ENCODE results near the gene MTHFD2L. TPM values are rescaled to one million over a fixed set of nuclear protein-coding genes. Genes with fewer than 3 reads are reported as not detected.
A peak's percentile ranks its signal among the peaks of the same experiment; 100 is the strongest.

MTHFD2L gene
- total and polyA plus RNA-seq, 9 of the 15 experiments (the other 6 are each of a cell fraction or from before 2014, with no cell fraction given) = 10.0 to 39.0 (median 26.0) TPM

- in situ Hi-C loops (cut with MboI) = no loop called here
- no peak overlapping the region for H2AFZ ChIP-seq (ENCODE audit: low read depth, low read length)
- DNase-seq (ENCODE audit: extremely low read depth in 1 of 4, low spot score in 3 of 4) = no peak
- no peak overlapping the region for H3K4me3 ChIP-seq
- no peak overlapping the region for H3K9ac ChIP-seq (ENCODE audit: insufficient read depth in 1 of 2, low read depth in 2 of 2, low read length in 2 of 2)
- no peaks in the 10 kb centered on the region for H3K27me3 ChIP-seq (ENCODE audit: control insufficient read depth in 2 of 2, insufficient read depth in 2 of 2, low read length in 2 of 2)
- WGBS (ENCODE audit: insufficient coverage, low coverage, missing lambda C conversion rate) = 49% methylated on average over 4 of the region's 4 CpGs
- H3K79me2 ChIP-seq (ENCODE audit: control insufficient read depth, insufficient read depth, low read length) = no peaks in the 10 kb centered on the region
- peak; percentile 31; the same call in 1 of the 3 replicates for ATAC-seq
- ChIA-PET POLR2A (interaction anchor here (1.6 kb wide), 1 partner anchor 14 kb away, joined by 3 read pairs; no protein-coding TSS in a partner anchor), CTCF (ENCODE audit: low intra/inter-chr PET ratio) (interaction anchor here (3.7 kb wide), 1 partner anchor 122 kb away, joined by 57 read pairs; no protein-coding TSS in a partner anchor)
- TF ChIP-seq HES1 (IDR thresholded peaks at IDR 0.05; ENCODE audit: low read depth) = no peak
- no peak for TF ChIP-seq E2F4 (CRISPR knock-in tag; IDR thresholded peaks at IDR 0.05; ENCODE audit: low read depth)
- H3K4me2 ChIP-seq (ENCODE audit: insufficient read depth, low read length) = no peak overlapping the region
- H3K9me1 ChIP-seq (ENCODE audit: control insufficient read depth, insufficient read depth, low read length) = no peaks in the 10 kb centered on the region
- H3K4me1 ChIP-seq (replicated peaks in 1 of 2; ENCODE audit: control insufficient read depth in 2 of 2, insufficient read depth in 2 of 2, low read length in 2 of 2) = no peaks in the 10 kb centered on the region
- H4K20me1 ChIP-seq (replicated peaks; ENCODE audit: control insufficient read depth, insufficient read depth, low read length) = no peaks in the 10 kb centered on the region
- no peaks in the 10 kb centered on the region for H3K9me3 ChIP-seq (replicated peaks; ENCODE audit: control insufficient read depth, insufficient read depth, low read depth, low read length)
- no peaks in the 10 kb centered on the region for H3K36me3 ChIP-seq (ENCODE audit: control insufficient read depth, insufficient read depth, low read length)
- no peak for FAIRE-seq
- intact Hi-C loops (cut with micrococcal nuclease) = no loop called here
- no peak overlapping the region for H3K27ac ChIP-seq (ENCODE audit: extremely low read depth, low read depth, low read length)
- no TSS peak for BruUV-seq (replicated peaks)
Measured at GRCh38 chr4:74190332-74190731, 32.4 kb downstream of the MTHFD2L start.

GRCh38 chr4:74190919-74191397, 33.0 kb downstream of the MTHFD2L start:
- Histone ChIP-seq H3K9me1 (ENCODE audit: control insufficient read depth, insufficient read depth, low read length) (no peaks in the 10 kb centered on the region), H3K4me2 (ENCODE audit: insufficient read depth, low read length) (no peak overlapping the region), H3K9ac (ENCODE audit: insufficient read depth in 1 of 2, low read depth in 2 of 2, low read length in 2 of 2) (no peak overlapping the region), H3K4me1 (replicated peaks in 1 of 2; ENCODE audit: control insufficient read depth in 2 of 2, insufficient read depth in 2 of 2, low read length in 2 of 2) (no peaks in the 10 kb centered on the region), H3K27me3 (ENCODE audit: control insufficient read depth in 2 of 2, insufficient read depth in 2 of 2, low read length in 2 of 2) (no peaks in the 10 kb centered on the region), H3K9me3 (replicated peaks; ENCODE audit: control insufficient read depth, insufficient read depth, low read depth, low read length) (no peaks in the 10 kb centered on the region), H4K20me1 (replicated peaks; ENCODE audit: control insufficient read depth, insufficient read depth, low read length) (no peaks in the 10 kb centered on the region), H3K36me3 (ENCODE audit: control insufficient read depth, insufficient read depth, low read length) (no peaks in the 10 kb centered on the region), H3K27ac (ENCODE audit: extremely low read depth, low read depth, low read length) (no peak overlapping the region), H3K79me2 (ENCODE audit: control insufficient read depth, insufficient read depth, low read length) (no peaks in the 10 kb centered on the region), H2AFZ (ENCODE audit: low read depth, low read length) (no peak overlapping the region), H3K4me3 (no peak overlapping the region)
- BruUV-seq (replicated peaks) = no TSS peak
- DNase-seq (ENCODE audit: extremely low read depth in 1 of 4, low spot score in 3 of 4) (no peak), FAIRE-seq (no peak), ATAC-seq (no peak)
- WGBS (ENCODE audit: insufficient coverage, low coverage, missing lambda C conversion rate) = 58% methylated on average over 4 of the region's 4 CpGs
- CTCF ChIA-PET (ENCODE audit: low intra/inter-chr PET ratio) = interaction anchor here (3.7 kb wide), 1 partner anchor 121 kb away, joined by 57 read pairs; no protein-coding TSS in a partner anchor
- in situ Hi-C loops (cut with MboI) (no loop called here), intact Hi-C loops (cut with micrococcal nuclease) (no loop called here)
- POLR2A ChIA-PET = no interaction called here
- TF ChIP-seq CBFA2T2 (conservative IDR thresholded peaks at IDR 0.05) = no peak
- TF ChIP-seq PHF8 (IDR thresholded peaks at IDR 0.05; ENCODE audit: borderline replicate concordance, low read length) = no peak
- TF ChIP-seq ZNF75A (CRISPR knock-in tag; IDR thresholded peaks at IDR 0.05) = no peak
- no peak for TF ChIP-seq ZNF431 (CRISPR knock-in tag; IDR thresholded peaks at IDR 0.05)
- TF ChIP-seq ZBTB33 (CRISPR knock-in tag; IDR thresholded peaks at IDR 0.05) = no peak
- no peak for TF ChIP-seq PRPF4 (IDR thresholded peaks at IDR 0.05; ENCODE audit: insufficient read depth, low read depth, low read length, poor library complexity, severe bottlenecking)

Measured in K562 (cell line).